ENCODE results near the gene NEDD1. TPM values are rescaled to one million over a fixed set of nuclear protein-coding genes. Genes with fewer than 3 reads are reported as not detected.

The NEDD1 gene
- total RNA-seq, 1 experiment from 2014 or later: 17.2 TPM

- H3K9me3 Mint-ChIP-seq: no peaks in the 10 kb centered on the region; a peak in 1 of 5 replicates
- H3K27me3 ChIP-seq (ENCODE audit: insufficient read depth, low read length): no peaks in the 10 kb centered on the region
- no peaks in the 10 kb centered on the region for H4K20me1 ChIP-seq (ENCODE audit: control insufficient read depth, insufficient read depth, insufficient read length)
- no CpG with 5 or more reads among the region's 4 CpGs for WGBS (ENCODE audit: extremely low coverage, insufficient read length, low lambda C conversion rate)
- H4K5ac ChIP-seq (ENCODE audit: insufficient read length, low read depth, low read length): no peak overlapping the region
- no peak overlapping the region for H3K56ac ChIP-seq (ENCODE audit: insufficient read length, low read depth, low read length)
- H3K79me1 ChIP-seq (ENCODE audit: insufficient read depth, low read depth, low read length, poor library complexity, severe bottlenecking): no peaks in the 10 kb centered on the region
- no peaks in the 10 kb centered on the region for H3K79me2 ChIP-seq (ENCODE audit: insufficient read depth, low read length)
- no peak overlapping the region for H2AFZ ChIP-seq (ENCODE audit: low read length)
- no peak overlapping the region for H2BK12ac ChIP-seq (ENCODE audit: insufficient read length, low read depth, low read length)
- no peak overlapping the region for H2AK5ac ChIP-seq (ENCODE audit: insufficient read length, low read length)
- H3K27me3 Mint-ChIP-seq (ENCODE audit: low read depth): no peaks in the 10 kb centered on the region
- H3K9me3 ChIP-seq (ENCODE audit: control insufficient read depth, low read depth, low read length): no peaks in the 10 kb centered on the region
- H3T11ph ChIP-seq (ENCODE audit: low read length): no peak overlapping the region
- no peak overlapping the region for H3K14ac ChIP-seq (ENCODE audit: insufficient read depth, low read length)
- H3K4ac ChIP-seq (ENCODE audit: low read depth, low read length): no peak overlapping the region
- no peak overlapping the region for H3K23ac ChIP-seq (ENCODE audit: insufficient read length, low read depth, low read length)
- H3K36me3 Mint-ChIP-seq (ENCODE audit: insufficient read depth in 1 of 3, low read depth in 3 of 3): no peaks in the 10 kb centered on the region
- H3K4me1 Mint-ChIP-seq: peaks cover 4% of the 10 kb centered on the region in 2 experiments; a peak in 3 of 4 replicates
- no peak overlapping the region for H3K9ac ChIP-seq (ENCODE audit: extremely low read depth, insufficient read length, low read length)
- H3K27ac Mint-ChIP-seq: no peak overlapping the region
- H3K27ac ChIP-seq (ENCODE audit: insufficient read length, low read depth, low read length): no peak overlapping the region
- no peaks in the 10 kb centered on the region for H3K4me1 ChIP-seq (ENCODE audit: insufficient read depth, low read length)
- no peak overlapping the region for H2BK120ac ChIP-seq (ENCODE audit: low read depth, low read length, poor library complexity, severe bottlenecking)
- no peak overlapping the region for H4K91ac ChIP-seq (ENCODE audit: insufficient read length, low read depth, low read length)
- H3K4me3 Mint-ChIP-seq: no peak overlapping the region
- H2BK20ac ChIP-seq (ENCODE audit: low read depth, low read length, poor library complexity, severe bottlenecking): no peak overlapping the region
- no peaks in the 10 kb centered on the region for H3K23me2 ChIP-seq (ENCODE audit: insufficient read length, low read depth, low read length, poor library complexity, severe bottlenecking)
- H2BK15ac ChIP-seq (ENCODE audit: low read depth, low read length): no peak overlapping the region
- H3K18ac ChIP-seq (ENCODE audit: insufficient read length, low read depth, low read length): no peak overlapping the region
- no peak overlapping the region for H4K8ac ChIP-seq (replicated peaks; ENCODE audit: insufficient read length, low read depth, low read length)
- H3K4me2 ChIP-seq (ENCODE audit: insufficient read depth, insufficient read length, low read length): no peak overlapping the region
- H2BK5ac ChIP-seq (ENCODE audit: insufficient read length, low read length): no peak overlapping the region
- TF ChIP-seq, protein P1, sequence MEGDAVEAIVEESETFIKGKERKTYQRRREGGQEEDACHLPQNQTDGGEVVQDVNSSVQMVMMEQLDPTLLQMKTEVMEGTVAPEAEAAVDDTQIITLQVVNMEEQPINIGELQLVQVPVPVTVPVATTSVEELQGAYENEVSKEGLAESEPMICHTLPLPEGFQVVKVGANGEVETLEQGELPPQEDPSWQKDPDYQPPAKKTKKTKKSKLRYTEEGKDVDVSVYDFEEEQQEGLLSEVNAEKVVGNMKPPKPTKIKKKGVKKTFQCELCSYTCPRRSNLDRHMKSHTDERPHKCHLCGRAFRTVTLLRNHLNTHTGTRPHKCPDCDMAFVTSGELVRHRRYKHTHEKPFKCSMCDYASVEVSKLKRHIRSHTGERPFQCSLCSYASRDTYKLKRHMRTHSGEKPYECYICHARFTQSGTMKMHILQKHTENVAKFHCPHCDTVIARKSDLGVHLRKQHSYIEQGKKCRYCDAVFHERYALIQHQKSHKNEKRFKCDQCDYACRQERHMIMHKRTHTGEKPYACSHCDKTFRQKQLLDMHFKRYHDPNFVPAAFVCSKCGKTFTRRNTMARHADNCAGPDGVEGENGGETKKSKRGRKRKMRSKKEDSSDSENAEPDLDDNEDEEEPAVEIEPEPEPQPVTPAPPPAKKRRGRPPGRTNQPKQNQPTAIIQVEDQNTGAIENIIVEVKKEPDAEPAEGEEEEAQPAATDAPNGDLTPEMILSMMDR (conservative IDR thresholded peaks at IDR 0.05): no peak
- no peak for DNase-seq
Observed at GRCh38 chr12:96902076-96902475, 5.0 kb upstream of the NEDD1 start.

Data from H9 (cell line).